ENCODE results near the gene CD3D.

Gene CD3D

GRCh38 chr11:118374729-118375128, 32.2 kb upstream of the CD3D start:
- no peak for DNase-seq (ENCODE audit: low read depth)
- H3K4me3 ChIP-seq (ENCODE audit: low read depth, low read length) = no peak overlapping the region
- no peak for TF ChIP-seq CTCF (IDR thresholded peaks at IDR 0.05; ENCODE audit: low read depth, low read length, missing control alignments)
- in situ Hi-C loops (cut with HindIII; ENCODE audit: low sequenced_read_pairs) = no loop called here

GRCh38 chr11:118373871-118374270, 31.4 kb upstream of the CD3D start:
- no peak for TF ChIP-seq CTCF (IDR thresholded peaks at IDR 0.05; ENCODE audit: low read depth, low read length, missing control alignments)
- in situ Hi-C loops (cut with HindIII; ENCODE audit: low sequenced_read_pairs) = no loop called here
- DNase-seq (ENCODE audit: low read depth) = no peak
- no peak overlapping the region for H3K4me3 ChIP-seq (ENCODE audit: low read depth, low read length)

- H3K4me3 ChIP-seq (ENCODE audit: low read depth, low read length) = no peak overlapping the region
- no peak for DNase-seq (ENCODE audit: low read depth)
- in situ Hi-C loops (cut with HindIII; ENCODE audit: low sequenced_read_pairs) = no loop called here
- no peak for TF ChIP-seq CTCF (IDR thresholded peaks at IDR 0.05; ENCODE audit: low read depth, low read length, missing control alignments)
These were observed 30.8 kb upstream of the CD3D start for GRCh38 chr11:118373263-118373662.

GRCh38 chr11:118370774-118371173, 28.3 kb upstream of the CD3D start:
- TF ChIP-seq CTCF (IDR thresholded peaks at IDR 0.05; ENCODE audit: low read depth, low read length, missing control alignments) = no peak
- no peak overlapping the region for H3K4me3 ChIP-seq (ENCODE audit: low read depth, low read length)
- in situ Hi-C loops (cut with HindIII; ENCODE audit: low sequenced_read_pairs) = no loop called here
- DNase-seq (ENCODE audit: low read depth) = no peak

GRCh38 chr11:118366287-118366686, 23.8 kb upstream of the CD3D start:
- in situ Hi-C loops (cut with HindIII; ENCODE audit: low sequenced_read_pairs) = no loop called here
- no peak for DNase-seq (ENCODE audit: low read depth)

GRCh38 chr11:118364956-118365615, 22.6 kb upstream of the CD3D start:
- TF ChIP-seq CTCF (IDR thresholded peaks at IDR 0.05; ENCODE audit: low read depth, low read length, missing control alignments) = no peak
- in situ Hi-C loops (cut with HindIII; ENCODE audit: low sequenced_read_pairs) = no loop called here
- DNase-seq (ENCODE audit: low read depth) = no peak
- H3K4me3 ChIP-seq (ENCODE audit: low read depth, low read length) = no peak overlapping the region

More at GRCh38 chr11:118366287-118366686, 23.8 kb upstream of the CD3D start:
- H3K4me3 ChIP-seq (ENCODE audit: low read depth, low read length) = no peak overlapping the region
- TF ChIP-seq CTCF (IDR thresholded peaks at IDR 0.05; ENCODE audit: low read depth, low read length, missing control alignments) = no peak

Measured in astrocyte of the cerebellum (primary cell).